Measurements from ENCODE around the gene PLTP. TPM values are rescaled to one million over a fixed set of nuclear protein-coding genes. Genes with fewer than 3 reads are reported as not detected.
"Not testable (repeated sequence)": the region's sequence is repeated elsewhere in the genome, so short reads cannot be mapped to it uniquely, and the experiment has no call there.

Gene PLTP
- polyA plus RNA-seq, 2 donors: 27.0 to 27.2 TPM

DNA sequence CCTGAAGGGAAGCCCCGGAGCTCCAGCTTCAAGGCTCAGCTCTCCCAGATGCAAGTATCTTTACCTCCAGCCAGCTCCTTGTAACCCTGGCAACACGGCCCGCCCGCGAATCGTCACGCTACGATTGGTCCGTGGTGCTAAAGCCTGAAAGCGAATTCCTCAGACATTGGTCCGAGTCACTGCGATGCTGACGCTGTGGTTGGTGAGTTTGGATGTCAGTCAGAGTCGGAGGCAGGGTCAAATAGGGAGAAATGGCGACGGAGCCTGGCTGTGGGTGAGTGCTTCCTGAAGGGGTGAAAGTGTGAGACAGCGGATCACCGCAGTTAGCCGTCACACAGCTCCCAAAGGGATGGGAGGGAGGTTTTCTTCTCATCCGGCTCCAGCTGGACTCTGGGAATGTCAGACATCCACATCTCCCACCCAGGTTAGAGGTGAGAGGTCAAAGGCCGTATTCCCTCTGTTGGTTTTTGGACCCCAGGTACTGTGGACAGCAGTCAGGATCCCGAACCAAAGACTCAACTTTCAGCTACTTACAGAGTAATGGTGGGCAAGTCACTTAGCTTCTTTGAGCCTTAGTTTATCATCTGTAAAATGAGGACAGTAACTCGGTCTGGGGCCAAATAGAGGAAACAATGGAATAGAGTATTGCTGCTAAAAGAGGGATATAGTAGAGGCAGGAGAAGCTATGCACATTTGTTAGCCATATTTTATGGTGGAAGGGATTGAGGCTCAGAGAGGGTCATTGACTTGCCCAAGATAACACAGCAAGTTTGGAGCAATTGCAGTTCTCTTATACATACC, 30.8 kb downstream of the PLTP start, which contains the start of gene ZSWIM1:
Gene ZSWIM1 (plus strand): TSS at position 240 of the 801 bp plus-strand sequence. CDS start 1,366 bp downstream, outside the sequence.
- peaks cover 11 to 21% of the 10 kb centered on the region in 2 donors for H3K36me3 ChIP-seq (ENCODE audit: control insufficient read depth in 2 of 2, insufficient read depth in 2 of 2, low read length in 1 of 2)
- H3K27ac ChIP-seq (ENCODE audit: low read depth in 2 of 2, low read length in 1 of 2): peak within 1 kb of the TSS; percentile 73 to 93
- H3K4me3 ChIP-seq (ENCODE audit: low read depth in 1 of 2, low read length in 2 of 2): peak within 1 kb of the TSS; percentile 60 to 86
- H3K27me3 ChIP-seq (ENCODE audit: control insufficient read depth in 1 of 2, insufficient read depth in 2 of 2, low read length in 2 of 2): no peaks in the 10 kb centered on the region
- H3K4me1 ChIP-seq (ENCODE audit: control insufficient read depth in 2 of 2, insufficient read depth in 2 of 2, low read length in 1 of 2): no peaks in the 10 kb centered on the region
- H3K9me3 ChIP-seq (ENCODE audit: control insufficient read depth in 2 of 2, insufficient read depth in 1 of 2, low read depth in 1 of 2, low read length in 1 of 2): no peaks in the 10 kb centered on the region
- 1% methylated on average over 23 of the region's 23 CpGs for WGBS, 2 donors

DNA sequence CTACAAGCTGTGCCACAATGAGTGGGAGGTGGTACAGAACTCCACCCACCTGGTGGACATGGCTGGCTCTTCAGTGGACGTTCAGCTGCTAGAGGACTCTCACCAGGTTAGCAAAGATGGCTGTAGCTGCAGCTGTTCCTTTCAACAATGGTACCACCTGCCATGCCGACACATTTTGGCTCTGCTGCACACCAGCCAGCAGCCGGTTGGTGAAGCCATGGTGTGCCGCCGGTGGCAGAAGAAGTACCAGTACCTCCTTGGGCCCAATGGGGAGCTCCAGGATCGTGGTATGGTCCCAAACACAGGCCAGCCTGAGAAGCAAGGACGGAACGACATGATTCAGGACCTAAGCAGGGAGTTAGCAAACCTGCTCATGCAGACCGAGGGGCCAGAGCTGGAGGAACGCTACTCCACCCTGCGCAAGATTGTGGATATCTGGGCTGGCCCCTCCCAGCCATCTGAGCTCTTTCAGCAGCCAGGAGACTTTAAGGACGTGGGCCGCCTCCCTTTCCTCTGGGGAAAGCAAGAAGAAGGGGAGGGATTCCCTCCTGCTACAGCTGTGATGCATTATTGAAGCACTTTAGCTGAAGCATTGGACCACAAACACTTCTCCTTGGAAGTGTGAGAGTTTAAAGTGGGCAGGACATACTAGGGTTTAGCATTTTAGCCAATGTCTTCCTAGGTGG, 33.7 kb downstream of the PLTP start:
- WGBS, 2 donors: 87 to 89% methylated on average over 13 of the region's 13 CpGs
- Histone ChIP-seq H3K4me3 (ENCODE audit: low read depth in 1 of 2, low read length in 2 of 2) (no peak overlapping the region), H3K27ac (ENCODE audit: low read depth in 2 of 2, low read length in 1 of 2) (no peak overlapping the region), H3K4me1 (ENCODE audit: control insufficient read depth in 2 of 2, insufficient read depth in 2 of 2, low read length in 1 of 2) (no peaks in the 10 kb centered on the region), H3K36me3 (ENCODE audit: control insufficient read depth in 2 of 2, insufficient read depth in 2 of 2, low read length in 1 of 2) (peaks cover 6 to 15% of the 10 kb centered on the region in 2 donors), H3K9me3 (ENCODE audit: control insufficient read depth in 2 of 2, insufficient read depth in 1 of 2, low read depth in 1 of 2, low read length in 1 of 2) (no peaks in the 10 kb centered on the region), H3K27me3 (ENCODE audit: control insufficient read depth in 1 of 2, insufficient read depth in 2 of 2, low read length in 2 of 2) (no peaks in the 10 kb centered on the region)

DNA sequence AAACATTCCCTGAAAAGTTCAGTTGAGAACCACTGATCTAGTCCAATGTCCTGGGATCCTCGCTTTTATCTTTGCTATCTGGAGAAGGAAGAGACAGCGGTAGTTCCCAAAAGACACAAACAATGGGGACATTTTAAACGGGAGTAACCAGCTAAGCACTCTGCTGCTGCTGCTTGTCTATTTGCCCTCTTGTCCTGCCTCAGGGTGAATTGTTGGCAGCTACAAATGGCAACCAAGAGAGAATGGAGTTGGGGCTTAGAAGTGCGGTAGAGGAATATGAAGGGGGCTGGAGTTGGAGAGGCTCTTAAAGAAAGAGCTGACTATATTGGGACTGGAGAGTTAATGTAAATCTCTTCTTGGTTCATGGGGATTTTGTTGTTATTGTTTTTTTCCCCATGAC, 37.4 kb downstream of the PLTP start:
- peaks cover 0 to 6% of the 10 kb centered on the region in 2 donors for H3K4me1 ChIP-seq (ENCODE audit: control insufficient read depth in 2 of 2, insufficient read depth in 2 of 2, low read length in 1 of 2)
- WGBS, 2 donors: 69 to 78% methylated on average over 4 of the region's 4 CpGs
- H3K9me3 ChIP-seq (ENCODE audit: control insufficient read depth in 2 of 2, insufficient read depth in 1 of 2, low read depth in 1 of 2, low read length in 1 of 2): no peaks in the 10 kb centered on the region
- no peaks in the 10 kb centered on the region for H3K27me3 ChIP-seq (ENCODE audit: control insufficient read depth in 1 of 2, insufficient read depth in 2 of 2, low read length in 2 of 2)
- H3K27ac ChIP-seq (ENCODE audit: low read depth in 2 of 2, low read length in 1 of 2): no peak overlapping the region
- peaks cover 0 to 10% of the 10 kb centered on the region in 2 donors for H3K36me3 ChIP-seq (ENCODE audit: control insufficient read depth in 2 of 2, insufficient read depth in 2 of 2, low read length in 1 of 2)
- H3K4me3 ChIP-seq (ENCODE audit: low read depth in 1 of 2, low read length in 2 of 2): no peak overlapping the region

DNA sequence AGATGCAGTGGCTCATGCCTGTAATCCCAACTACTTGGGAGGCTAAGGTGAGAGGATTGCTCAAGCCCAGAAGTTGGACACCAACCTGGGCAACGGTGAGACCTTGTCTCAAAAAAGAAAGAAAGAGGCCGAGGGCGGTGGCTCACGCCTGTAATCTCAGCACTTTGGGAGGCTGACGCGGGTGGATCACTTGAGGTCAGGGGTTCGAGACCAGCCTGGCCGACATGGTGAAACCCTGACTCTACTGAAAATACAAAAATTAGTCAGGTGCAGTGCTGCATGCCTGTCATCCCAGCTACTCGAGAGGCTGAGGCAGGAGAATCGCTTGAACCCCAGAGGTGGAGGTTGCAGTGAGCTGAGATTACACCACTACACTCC, 37.9 kb downstream of the PLTP start:
- peaks cover 0 to 10% of the 10 kb centered on the region in 2 donors for H3K36me3 ChIP-seq (ENCODE audit: control insufficient read depth in 2 of 2, insufficient read depth in 2 of 2, low read length in 1 of 2)
- H3K27me3 ChIP-seq (ENCODE audit: control insufficient read depth in 1 of 2, insufficient read depth in 2 of 2, low read length in 2 of 2); H3K4me3 ChIP-seq (ENCODE audit: low read depth in 1 of 2, low read length in 2 of 2); H3K9me3 ChIP-seq (ENCODE audit: control insufficient read depth in 2 of 2, insufficient read depth in 1 of 2, low read depth in 1 of 2, low read length in 1 of 2); H3K27ac ChIP-seq (ENCODE audit: low read depth in 2 of 2, low read length in 1 of 2); H3K4me1 ChIP-seq (ENCODE audit: control insufficient read depth in 2 of 2, insufficient read depth in 2 of 2, low read length in 1 of 2): not testable (repeated sequence)
- WGBS, 2 donors: 94 to 95% methylated on average over 10 of the region's 10 CpGs

DNA sequence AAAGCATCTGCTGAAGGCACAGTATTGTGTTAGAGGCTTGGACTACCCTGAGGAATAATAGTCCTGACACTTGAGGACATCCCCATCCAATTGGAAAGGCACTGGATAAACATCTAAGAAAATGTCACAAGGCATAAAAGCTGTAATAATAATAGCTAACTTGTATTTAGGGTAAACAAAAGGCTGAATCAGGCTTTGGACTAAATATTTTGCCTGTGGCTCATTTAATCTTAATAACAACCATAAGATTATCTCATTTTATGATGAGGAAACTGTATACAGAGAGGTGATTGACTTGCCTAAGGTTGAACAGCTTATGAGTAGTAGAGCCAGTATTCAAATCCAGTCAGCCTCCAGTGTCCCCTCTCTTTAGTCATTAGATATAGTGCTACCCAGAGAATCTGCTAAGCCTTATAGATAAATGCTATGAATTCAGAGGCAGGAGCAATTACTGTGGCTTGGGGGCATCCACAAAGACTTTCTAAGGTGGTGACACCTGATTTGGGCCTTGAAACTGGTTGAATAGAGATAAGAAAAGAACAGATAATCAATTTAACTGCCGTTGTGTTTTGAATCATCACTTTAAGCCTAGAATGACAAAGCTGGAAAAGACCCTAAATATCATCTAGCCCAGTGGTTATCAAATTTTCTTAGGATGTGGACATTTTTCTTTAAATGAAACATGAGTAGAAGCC, 38.4 kb downstream of the PLTP start:
- H3K4me1 ChIP-seq (ENCODE audit: control insufficient read depth in 2 of 2, insufficient read depth in 2 of 2, low read length in 1 of 2): peaks cover 0 to 6% of the 10 kb centered on the region in 2 donors
- H3K4me3 ChIP-seq (ENCODE audit: low read depth in 1 of 2, low read length in 2 of 2): no peak overlapping the region
- peak overlapping the region in 1 of 2 donors; percentile 45 for H3K27ac ChIP-seq (ENCODE audit: low read depth in 2 of 2, low read length in 1 of 2)
- H3K27me3 ChIP-seq (ENCODE audit: control insufficient read depth in 1 of 2, insufficient read depth in 2 of 2, low read length in 2 of 2): no peaks in the 10 kb centered on the region
- no peaks in the 10 kb centered on the region for H3K9me3 ChIP-seq (ENCODE audit: control insufficient read depth in 2 of 2, insufficient read depth in 1 of 2, low read depth in 1 of 2, low read length in 1 of 2)
- H3K36me3 ChIP-seq (ENCODE audit: control insufficient read depth in 2 of 2, insufficient read depth in 2 of 2, low read length in 1 of 2): peaks cover 0 to 10% of the 10 kb centered on the region in 2 donors
- 68 to 75% methylated on average over 1 of the region's 1 CpG for WGBS, 2 donors

DNA sequence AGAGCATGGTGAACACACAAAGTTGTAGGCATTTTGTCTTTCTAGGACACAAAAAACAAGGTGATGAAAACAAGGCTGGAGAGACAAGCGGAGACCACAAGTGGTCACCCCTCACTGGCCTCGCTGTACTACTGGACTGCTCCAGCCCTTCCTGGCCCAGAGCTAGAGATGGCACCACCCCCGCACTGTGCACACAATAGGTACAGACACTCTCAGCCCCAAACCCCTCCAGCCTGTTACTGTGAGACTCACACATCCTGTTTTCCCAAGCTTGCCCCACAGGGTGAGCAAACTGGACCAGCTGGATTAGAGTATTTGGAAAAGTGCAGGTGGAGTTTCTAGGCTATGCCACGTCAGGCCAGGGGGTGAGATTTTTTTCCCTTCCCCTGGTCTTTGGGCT, 39.3 kb downstream of the PLTP start:
- H3K27ac ChIP-seq (ENCODE audit: low read depth in 2 of 2, low read length in 1 of 2): peak overlapping the region in 1 of 2 donors; percentile 71
- H3K36me3 ChIP-seq (ENCODE audit: control insufficient read depth in 2 of 2, insufficient read depth in 2 of 2, low read length in 1 of 2): peaks cover 0 to 5% of the 10 kb centered on the region in 2 donors
- no peaks in the 10 kb centered on the region for H3K9me3 ChIP-seq (ENCODE audit: control insufficient read depth in 2 of 2, insufficient read depth in 1 of 2, low read depth in 1 of 2, low read length in 1 of 2)
- H3K4me1 ChIP-seq (ENCODE audit: control insufficient read depth in 2 of 2, insufficient read depth in 2 of 2, low read length in 1 of 2): peaks cover 0 to 6% of the 10 kb centered on the region in 2 donors
- WGBS, 2 donors: 81 to 85% methylated on average over 4 of the region's 4 CpGs
- H3K27me3 ChIP-seq (ENCODE audit: control insufficient read depth in 1 of 2, insufficient read depth in 2 of 2, low read length in 2 of 2): no peaks in the 10 kb centered on the region
- no peak overlapping the region for H3K4me3 ChIP-seq (ENCODE audit: low read depth in 1 of 2, low read length in 2 of 2)

DNA sequence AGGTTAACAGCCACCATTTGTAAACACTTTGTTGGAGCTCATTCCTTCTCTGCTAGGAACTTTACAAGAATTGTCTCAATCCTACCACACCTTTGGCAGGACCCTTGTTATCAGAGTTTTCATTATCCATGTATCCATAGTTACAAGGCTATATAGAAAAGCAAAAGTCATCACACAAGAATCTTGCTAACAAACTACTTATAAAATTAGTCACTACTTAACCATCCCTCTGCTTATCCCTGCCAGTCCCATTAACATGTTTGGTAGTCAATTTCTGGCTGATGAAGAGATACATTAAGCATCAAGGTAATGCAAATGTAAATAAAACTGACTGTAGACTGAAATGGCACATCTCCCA, 44.2 kb downstream of the PLTP start:
- no peak overlapping the region for H3K4me3 ChIP-seq (ENCODE audit: low read depth in 1 of 2, low read length in 2 of 2)
- H3K9me3 ChIP-seq (ENCODE audit: control insufficient read depth in 2 of 2, insufficient read depth in 1 of 2, low read depth in 1 of 2, low read length in 1 of 2): no peaks in the 10 kb centered on the region
- H3K27ac ChIP-seq (ENCODE audit: low read depth in 2 of 2, low read length in 1 of 2): no peak overlapping the region
- no peaks in the 10 kb centered on the region for H3K27me3 ChIP-seq (ENCODE audit: control insufficient read depth in 1 of 2, insufficient read depth in 2 of 2, low read length in 2 of 2)
- peaks cover 0 to 5% of the 10 kb centered on the region in 2 donors for H3K4me1 ChIP-seq (ENCODE audit: control insufficient read depth in 2 of 2, insufficient read depth in 2 of 2, low read length in 1 of 2)
- H3K36me3 ChIP-seq (ENCODE audit: control insufficient read depth in 2 of 2, insufficient read depth in 2 of 2, low read length in 1 of 2): peaks cover 0 to 2% of the 10 kb centered on the region in 2 donors

DNA sequence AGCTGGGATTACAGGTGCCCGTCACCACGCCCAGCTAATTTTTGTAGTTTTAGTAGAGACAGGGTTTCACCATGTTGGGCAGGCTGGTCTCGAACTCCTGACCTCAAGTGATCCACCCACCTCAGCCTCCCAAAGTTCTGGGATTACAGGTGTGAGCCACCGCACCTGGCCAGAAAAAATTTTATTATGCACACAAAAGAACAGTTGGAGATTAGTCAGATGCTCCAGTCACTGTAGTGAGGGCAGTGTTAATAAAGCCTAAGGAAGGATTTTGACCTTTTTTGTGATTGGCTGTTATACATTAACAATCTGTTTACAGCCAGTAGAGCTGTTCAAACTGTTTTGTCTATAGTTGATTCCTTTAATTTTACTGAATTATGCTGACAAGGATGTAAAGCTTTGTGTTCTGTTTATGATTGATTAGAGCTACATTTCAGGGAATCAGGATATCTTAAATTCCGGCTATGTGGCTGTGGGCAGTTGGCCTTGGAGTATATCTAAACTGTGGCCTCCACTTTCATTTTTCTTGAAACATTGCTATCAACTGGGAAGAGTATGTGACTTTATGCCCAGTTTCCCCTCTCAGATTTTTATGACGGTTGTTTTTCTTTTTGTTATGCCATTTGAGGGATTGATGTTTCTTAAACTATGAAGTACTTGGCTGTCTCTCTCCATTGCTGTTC, 44.7 kb downstream of the PLTP start:
- H3K36me3 ChIP-seq (ENCODE audit: control insufficient read depth in 2 of 2, insufficient read depth in 2 of 2, low read length in 1 of 2): no peaks in the 10 kb centered on the region
- no peaks in the 10 kb centered on the region for H3K27me3 ChIP-seq (ENCODE audit: control insufficient read depth in 1 of 2, insufficient read depth in 2 of 2, low read length in 2 of 2)
- WGBS, 2 donors: 76 to 87% methylated on average over 6 of the region's 6 CpGs
- H3K4me3 ChIP-seq (ENCODE audit: low read depth in 1 of 2, low read length in 2 of 2): no peak overlapping the region
- H3K4me1 ChIP-seq (ENCODE audit: control insufficient read depth in 2 of 2, insufficient read depth in 2 of 2, low read length in 1 of 2): no peaks in the 10 kb centered on the region
- H3K27ac ChIP-seq (ENCODE audit: low read depth in 2 of 2, low read length in 1 of 2): no peak overlapping the region
- no peaks in the 10 kb centered on the region for H3K9me3 ChIP-seq (ENCODE audit: control insufficient read depth in 2 of 2, insufficient read depth in 1 of 2, low read depth in 1 of 2, low read length in 1 of 2)

DNA sequence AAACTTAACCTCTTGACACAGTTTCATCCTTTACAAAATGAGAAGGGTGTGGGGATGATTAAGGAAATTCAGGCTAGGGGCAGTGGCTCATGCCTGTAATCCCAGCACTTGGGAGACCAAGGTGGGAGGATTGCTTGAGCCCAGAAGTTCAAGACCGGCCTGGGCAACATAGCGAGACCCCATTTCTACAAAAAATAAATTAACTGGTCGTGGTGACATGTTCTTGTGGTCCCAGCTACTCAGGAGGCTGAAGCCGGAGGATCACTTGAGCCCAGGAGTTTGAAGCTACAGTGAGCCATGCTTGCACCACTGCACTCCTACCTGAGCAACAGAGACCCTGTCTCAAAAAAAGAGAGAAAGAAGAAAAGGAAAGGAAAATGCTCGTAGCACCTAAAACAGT, 45.5 kb downstream of the PLTP start:
- no peaks in the 10 kb centered on the region for H3K4me1 ChIP-seq (ENCODE audit: control insufficient read depth in 2 of 2, insufficient read depth in 2 of 2, low read length in 1 of 2)
- no peaks in the 10 kb centered on the region for H3K9me3 ChIP-seq (ENCODE audit: control insufficient read depth in 2 of 2, insufficient read depth in 1 of 2, low read depth in 1 of 2, low read length in 1 of 2)
- no peak overlapping the region for H3K4me3 ChIP-seq (ENCODE audit: low read depth in 1 of 2, low read length in 2 of 2)
- no peak overlapping the region for H3K27ac ChIP-seq (ENCODE audit: low read depth in 2 of 2, low read length in 1 of 2)
- no peaks in the 10 kb centered on the region for H3K27me3 ChIP-seq (ENCODE audit: control insufficient read depth in 1 of 2, insufficient read depth in 2 of 2, low read length in 2 of 2)
- WGBS, 2 donors: 96 to 97% methylated on average over 5 of the region's 5 CpGs
- H3K36me3 ChIP-seq (ENCODE audit: control insufficient read depth in 2 of 2, insufficient read depth in 2 of 2, low read length in 1 of 2): no peaks in the 10 kb centered on the region

Data from esophagus (tissue), 2 donors.